SK-N-MC (cell line): ENCODE results near the gene NPNT.

ENCODE experiments used
- EZH2 ChIP-seq: fragments of 200-600 bp; sonication (generic); IDR thresholded peaks from one replicate; pipeline ENCODE4 v1.6.1; 2017; ENCODE audit warnings: antibody characterized with exemption
- POLR2AphosphoS5 ChIP-seq: IDR thresholded peaks from 2 replicates; pipeline ENCODE4 v1.6.1; 2012; ENCODE audit warnings: mild to moderate bottlenecking, low read depth, low read length, borderline replicate concordance

GRCh38 chr4:105998171-105999063 is 103.1 kb downstream of the NPNT start:
- TF ChIP-seq EZH2 (no peak), POLR2AphosphoS5 (no peak)
